Fibroblast of mammary gland (primary cell): ENCODE results near the gene SCUBE1.

Experiments
- DNase-seq: peaks from one replicate; pipeline ENCODE4 v3.0.0-alpha.2; 2010; ENCODE audit warnings: low read depth
- H3K4me3 ChIP-seq: 2 replicates; pipeline ENCODE4 v1.5.1; 2011; ENCODE audit warnings: low read depth, mild to moderate bottlenecking, low read length, moderate library complexity; ENCODE audit not compliant: control insufficient read depth
- CTCF ChIP-seq: conservative IDR thresholded peaks from 2 replicates; pipeline ENCODE4 v1.5.1; 2011; ENCODE audit warnings: low read depth, low read length, inconsistent platforms; ENCODE audit not compliant: control insufficient read depth, insufficient read depth

SCUBE1 gene

GRCh38 chr22:43331069-43331451 is 12.1 kb downstream of the SCUBE1 start:
- no peak for TF ChIP-seq CTCF
- no peak for DNase-seq
- no peak overlapping the region for H3K4me3 ChIP-seq

- DNase-seq: no peak
- no peak for TF ChIP-seq CTCF
- H3K4me3 ChIP-seq: no peak overlapping the region
Measured at GRCh38 chr22:43330178-43331068, 12.7 kb downstream of the SCUBE1 start.

- no peak overlapping the region for H3K4me3 ChIP-seq
- DNase-seq: no peak
- TF ChIP-seq CTCF: no peak
Measured at GRCh38 chr22:43329061-43329460, 14.1 kb downstream of the SCUBE1 start.

GRCh38 chr22:43327157-43327438 is 16.1 kb downstream of the SCUBE1 start:
- no peak for DNase-seq
- no peak for TF ChIP-seq CTCF

GRCh38 chr22:43326331-43327156 is 16.6 kb downstream of the SCUBE1 start:
- no peak overlapping the region for H3K4me3 ChIP-seq
- TF ChIP-seq CTCF: no peak
- DNase-seq: no peak

More at GRCh38 chr22:43327157-43327438, 16.1 kb downstream of the SCUBE1 start:
- H3K4me3 ChIP-seq: no peak overlapping the region

- DNase-seq: no peak
- no peak overlapping the region for H3K4me3 ChIP-seq
- no peak for TF ChIP-seq CTCF
Measured at GRCh38 chr22:43325176-43325575, 18.0 kb downstream of the SCUBE1 start.
